Thyroid gland (tissue), 4 donors: ENCODE results near the gene CMAS. TPM values are rescaled to one million over a fixed set of nuclear protein-coding genes. Genes with fewer than 3 reads are reported as not detected.
"Not testable (repeated sequence)": the region's sequence is repeated elsewhere in the genome, so short reads cannot be mapped to it uniquely, and the experiment has no call there.

ENCODE experiments used
- DNase-seq, 2 donors: peaks; one replicate each; pipeline ENCODE4 v3.0.0-alpha.2; 2019
- H3K27ac ChIP-seq, 3 donors: fragments of 200-600 bp; sonication (generic); 1 replicate in 2 of 3; 2 replicates in 1 of 3; pipeline ENCODE4 v1.5.1; 2016 to 2019; ENCODE audit warnings: mild to moderate bottlenecking in 1 of 3, moderate library complexity in 1 of 3
- H3K27me3 ChIP-seq: fragments of 200-600 bp; sonication (generic); one replicate; pipeline ENCODE4 v1.5.1; 2019
- H3K36me3 ChIP-seq, 2 donors: fragments of 200-600 bp; sonication (generic); one replicate each; pipeline ENCODE4 v1.5.1; 2016 to 2019
- H3K4me1 ChIP-seq, 2 donors: fragments of 200-600 bp; sonication (generic); one replicate each; pipeline ENCODE4 v1.5.1; 2017 to 2019
- H3K4me3 ChIP-seq, 3 donors: fragments of 200-600 bp; sonication (generic); replicated peaks in 1 of 3; 1 replicate in 2 of 3; 2 replicates in 1 of 3; pipeline ENCODE4 v1.5.1; 2016; ENCODE audit warnings: mild to moderate bottlenecking in 1 of 3
- H3K9me3 ChIP-seq: fragments of 200-600 bp; sonication (generic); one replicate; pipeline ENCODE4 v1.5.1; 2017
- POLR2A ChIP-seq, 2 donors: fragments of 450-650 bp; IDR thresholded peaks; one replicate each; pipeline ENCODE4 v1.6.1; 2017; ENCODE audit warnings: antibody characterized with exemption in 2 of 2, mild to moderate bottlenecking in 2 of 2, moderate library complexity in 1 of 2
- WGBS, 2 donors: methylation state at CpG; one replicate each; pipeline ENCODE4 v1.1.5; 2017; 5-methylcytosine and 5-hydroxymethylcytosine counted together
- intact Hi-C: fragments of 100-400 bp; cut with DNase I; formaldehyde crosslinking; loops from one replicate; pipeline ENCODE4 v1.15.1; 2023
- total RNA-seq, 4 donors: library from RNA; depleted of rRNA; stranded (reverse); fragments of >200 nt; gene quantifications; one replicate each; pipeline ENCODE4 v1.2.3, GENCODE V29; 2016
- TF ChIP-seq, protein P1 (sequence below), 6 experiments: fragments of 200-600 bp in 3 of 6; fragments of 450-650 bp in 3 of 6; sonication (generic) in 3 of 6; IDR thresholded peaks; one replicate each; pipeline ENCODE4 v1.5.1; 2016 to 2019; ENCODE audit warnings: antibody characterized with exemption in 6 of 6, mild to moderate bottlenecking in 2 of 6, inconsistent platforms in 1 of 6, moderate library complexity in 1 of 6

Gene CMAS
- 10 to 100 TPM; 24.1 to 32.7 (median 26.3) TPM for total RNA-seq

DNA sequence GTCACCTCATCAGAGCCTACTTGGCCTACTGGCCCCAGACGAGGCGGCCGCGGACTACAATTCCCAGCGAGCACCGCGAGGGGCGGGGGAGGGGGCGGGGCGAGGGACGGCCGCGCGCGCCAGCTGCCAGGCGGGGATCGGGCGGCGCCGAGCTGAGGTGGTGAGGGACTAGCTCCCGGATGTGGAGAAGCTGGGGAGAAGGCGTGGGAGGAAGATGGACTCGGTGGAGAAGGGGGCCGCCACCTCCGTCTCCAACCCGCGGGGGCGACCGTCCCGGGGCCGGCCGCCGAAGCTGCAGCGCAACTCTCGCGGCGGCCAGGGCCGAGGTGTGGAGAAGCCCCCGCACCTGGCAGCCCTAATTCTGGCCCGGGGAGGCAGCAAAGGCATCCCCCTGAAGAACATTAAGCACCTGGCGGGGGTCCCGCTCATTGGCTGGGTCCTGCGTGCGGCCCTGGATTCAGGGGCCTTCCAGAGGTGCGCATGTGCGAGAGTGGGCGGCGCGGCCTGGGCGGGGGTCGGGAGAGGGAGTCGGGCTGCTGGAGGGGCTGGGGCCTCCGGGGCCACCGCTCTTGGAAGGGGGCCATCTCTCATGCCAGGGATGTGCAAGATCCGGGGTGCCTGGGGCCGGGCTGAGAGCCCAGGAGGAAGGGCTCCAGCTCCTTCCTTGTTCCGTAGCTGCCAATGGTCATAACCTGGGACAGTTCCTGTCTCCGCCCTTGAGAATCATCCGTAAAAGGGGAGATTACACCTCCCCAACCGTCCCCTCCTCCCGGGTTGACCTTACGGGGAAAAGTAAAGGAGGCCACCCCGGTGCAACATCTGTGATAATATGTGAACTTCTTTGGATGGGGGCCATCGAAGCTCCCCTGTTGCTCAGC, at the start of gene CMAS:
Gene CMAS, plus strand, starts transcription at position 129 of the 878 bp plus-strand sequence. Its CDS starts 86 bp downstream, at position 215.
- H3K4me3 ChIP-seq = peak within 1 kb of the TSS; percentile 77 to 91 (median 89)
- intact Hi-C loops = no loop called here
- no peaks in the 10 kb centered on the region for H3K36me3 ChIP-seq
- peak in 1 of 2 donors; percentile 67 for TF ChIP-seq POLR2A (IDR thresholded peaks at IDR 0.05)
- TF ChIP-seq, protein P1, sequence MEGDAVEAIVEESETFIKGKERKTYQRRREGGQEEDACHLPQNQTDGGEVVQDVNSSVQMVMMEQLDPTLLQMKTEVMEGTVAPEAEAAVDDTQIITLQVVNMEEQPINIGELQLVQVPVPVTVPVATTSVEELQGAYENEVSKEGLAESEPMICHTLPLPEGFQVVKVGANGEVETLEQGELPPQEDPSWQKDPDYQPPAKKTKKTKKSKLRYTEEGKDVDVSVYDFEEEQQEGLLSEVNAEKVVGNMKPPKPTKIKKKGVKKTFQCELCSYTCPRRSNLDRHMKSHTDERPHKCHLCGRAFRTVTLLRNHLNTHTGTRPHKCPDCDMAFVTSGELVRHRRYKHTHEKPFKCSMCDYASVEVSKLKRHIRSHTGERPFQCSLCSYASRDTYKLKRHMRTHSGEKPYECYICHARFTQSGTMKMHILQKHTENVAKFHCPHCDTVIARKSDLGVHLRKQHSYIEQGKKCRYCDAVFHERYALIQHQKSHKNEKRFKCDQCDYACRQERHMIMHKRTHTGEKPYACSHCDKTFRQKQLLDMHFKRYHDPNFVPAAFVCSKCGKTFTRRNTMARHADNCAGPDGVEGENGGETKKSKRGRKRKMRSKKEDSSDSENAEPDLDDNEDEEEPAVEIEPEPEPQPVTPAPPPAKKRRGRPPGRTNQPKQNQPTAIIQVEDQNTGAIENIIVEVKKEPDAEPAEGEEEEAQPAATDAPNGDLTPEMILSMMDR (IDR thresholded peaks at IDR 0.05) = no peak
- peaks cover 4 to 14% of the 10 kb centered on the region in 2 donors for H3K4me1 ChIP-seq
- no peaks in the 10 kb centered on the region for H3K9me3 ChIP-seq
- H3K27ac ChIP-seq = peak within 1 kb of the TSS; percentile 65 to 84 (median 81)
- DNase-seq = peak; percentile 74 to 76
- H3K27me3 ChIP-seq = no peaks in the 10 kb centered on the region
- 0 to 1% methylated on average over 38 to 47 of the region's 64 CpGs for WGBS, 2 donors

DNA sequence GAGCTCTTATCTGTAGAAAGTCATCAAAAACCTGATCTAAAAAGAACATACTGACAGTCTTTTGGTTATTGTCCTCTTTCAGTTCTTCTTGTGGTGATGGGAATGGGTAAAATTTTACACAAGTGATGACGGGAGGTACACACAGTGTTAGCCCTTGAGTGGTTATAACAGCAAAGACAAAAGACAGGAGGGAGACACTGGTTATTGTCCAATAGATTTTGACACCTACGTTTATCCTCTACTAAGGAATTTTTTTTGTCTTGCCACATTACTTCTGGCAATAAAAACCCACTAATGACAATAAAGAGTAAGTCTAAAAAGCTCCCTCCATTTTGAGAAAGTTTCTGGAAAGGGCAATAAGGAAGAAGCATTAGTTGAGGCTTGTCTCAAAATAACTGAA, 47.7 kb upstream of the CMAS start:
- H3K4me1 ChIP-seq = no peaks in the 10 kb centered on the region
- H3K27me3 ChIP-seq = no peaks in the 10 kb centered on the region
- H3K27ac ChIP-seq = no peak overlapping the region
- WGBS, 2 donors = 62 to 68% methylated on average over 2 of the region's 2 CpGs
- H3K9me3 ChIP-seq = no peaks in the 10 kb centered on the region
- intact Hi-C loops = no loop called here
- no peak for DNase-seq
- no peak overlapping the region for H3K4me3 ChIP-seq
- no peak for TF ChIP-seq POLR2A (IDR thresholded peaks at IDR 0.05)
- TF ChIP-seq, protein P1 (IDR thresholded peaks at IDR 0.05) = no peak
- H3K36me3 ChIP-seq = no peaks in the 10 kb centered on the region

DNA sequence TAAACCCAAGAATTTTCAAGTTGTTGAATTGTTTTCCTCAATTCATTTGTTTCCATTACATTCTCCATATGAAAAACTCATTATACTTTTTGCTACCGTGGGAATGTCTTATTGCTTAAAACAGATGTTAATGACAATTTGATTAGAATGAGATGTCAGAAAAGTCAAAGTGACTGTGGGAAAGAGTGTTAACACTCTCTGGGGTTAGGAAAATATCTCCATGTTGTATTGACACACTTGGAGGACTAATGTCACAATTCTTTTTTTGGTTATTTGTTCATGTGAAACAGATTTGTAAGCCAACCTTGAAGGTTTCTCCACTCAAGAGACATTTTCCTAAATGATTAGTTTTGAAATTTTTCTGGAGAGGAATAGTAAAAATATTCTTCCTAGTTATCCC, 47.2 kb upstream of the CMAS start:
- Histone ChIP-seq H3K4me3 (no peak overlapping the region), H3K9me3 (no peaks in the 10 kb centered on the region), H3K27me3 (no peaks in the 10 kb centered on the region), H3K36me3 (no peaks in the 10 kb centered on the region), H3K4me1 (no peaks in the 10 kb centered on the region), H3K27ac (no peak overlapping the region)
- DNase-seq = no peak
- 81 to 82% methylated on average over 1 of the region's 1 CpG for WGBS, 2 donors
- TF ChIP-seq POLR2A (IDR thresholded peaks at IDR 0.05) = no peak
- TF ChIP-seq, protein P1 (IDR thresholded peaks at IDR 0.05) = no peak
- intact Hi-C loops = no loop called here

DNA sequence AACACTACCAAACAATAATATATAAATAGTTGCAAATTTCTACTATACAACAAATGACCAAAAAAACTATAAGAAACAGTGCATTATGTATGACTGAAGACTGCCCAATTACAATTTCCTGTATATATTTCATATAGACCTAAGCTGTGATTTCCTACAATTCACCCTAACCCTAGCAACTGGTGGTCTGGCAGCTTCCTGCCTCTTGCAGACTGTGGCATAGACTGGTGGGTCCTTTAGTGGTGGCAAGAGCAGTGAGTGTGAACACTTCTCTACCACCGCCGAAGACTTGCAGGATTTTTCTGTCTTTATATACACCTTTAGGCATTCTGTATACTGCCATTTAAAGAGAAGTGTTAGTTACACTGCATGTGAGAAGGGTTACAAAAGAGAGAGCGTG, 43.6 kb upstream of the CMAS start:
- H3K36me3 ChIP-seq = no peaks in the 10 kb centered on the region
- H3K27ac ChIP-seq = no peak overlapping the region
- DNase-seq = no peak
- H3K4me3 ChIP-seq = no peak overlapping the region
- WGBS, 2 donors = 91 to 93% methylated on average over 3 of the region's 3 CpGs
- no peaks in the 10 kb centered on the region for H3K9me3 ChIP-seq
- intact Hi-C loops = no loop called here
- no peaks in the 10 kb centered on the region for H3K4me1 ChIP-seq
- no peak for TF ChIP-seq POLR2A (IDR thresholded peaks at IDR 0.05)
- TF ChIP-seq, protein P1 (IDR thresholded peaks at IDR 0.05) = no peak
- H3K27me3 ChIP-seq = no peaks in the 10 kb centered on the region

DNA sequence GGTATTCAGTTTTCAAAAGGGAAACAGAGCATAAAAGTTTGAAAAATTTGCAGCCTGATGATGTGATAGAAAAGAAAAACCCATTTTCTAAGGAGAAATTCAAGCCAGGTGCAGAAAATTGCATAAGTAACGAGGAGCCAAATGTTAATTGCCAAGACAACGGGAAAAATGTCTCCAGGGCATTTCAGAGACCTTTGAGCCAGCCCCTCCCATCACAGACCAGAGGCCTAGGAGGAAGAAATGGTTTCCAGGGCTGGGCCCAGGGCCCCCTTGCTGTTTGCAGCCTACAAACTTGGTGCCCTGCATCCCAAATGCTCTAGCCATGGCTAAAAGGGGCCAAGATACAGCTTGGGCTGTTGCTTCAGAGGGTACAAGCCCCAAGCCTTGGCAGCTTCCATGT, 38.2 kb upstream of the CMAS start:
- intact Hi-C loops, H3K4me3 ChIP-seq, H3K9me3 ChIP-seq, H3K4me1 ChIP-seq, H3K27ac ChIP-seq, H3K27me3 ChIP-seq, DNase-seq, H3K36me3 ChIP-seq: not testable (repeated sequence)
- 72 to 75% methylated on average over 2 of the region's 2 CpGs for WGBS, 2 donors
